Neuronal stem cell (in vitro differentiated cells): ENCODE measurements around the gene DUSP10.

ENCODE experiments used
- DNase-seq: peaks from one replicate; pipeline ENCODE4 v3.0.0-alpha.2; 2013; ENCODE audit warnings: low spot score
- H2AFZ ChIP-seq: one replicate; pipeline ENCODE4 v1.6.1; 2013; ENCODE audit warnings: mild to moderate bottlenecking, low read length, inconsistent platforms
- H2AK5ac ChIP-seq: 2 replicates; pipeline ENCODE4 v1.6.1; 2013; ENCODE audit warnings: low read depth, mild to moderate bottlenecking, inconsistent platforms, low read length, moderate library complexity, mixed read lengths
- H2BK120ac ChIP-seq: 2 replicates; pipeline ENCODE4 v1.6.1; 2013; ENCODE audit warnings: low read depth, mild to moderate bottlenecking, inconsistent platforms, low read length, moderate library complexity, mixed read lengths
- H2BK12ac ChIP-seq: one replicate; pipeline ENCODE4 v1.6.1; 2013; ENCODE audit warnings: low read length, inconsistent platforms
- H2BK15ac ChIP-seq: 2 replicates; pipeline ENCODE4 v1.6.1; 2013; ENCODE audit warnings: mild to moderate bottlenecking, low read length, inconsistent platforms, mixed read lengths
- H2BK5ac ChIP-seq: one replicate; pipeline ENCODE4 v1.6.1; 2013; ENCODE audit warnings: inconsistent platforms, mild to moderate bottlenecking, low read length, moderate library complexity
- H3K14ac ChIP-seq: one replicate; pipeline ENCODE4 v1.6.1; 2013; ENCODE audit warnings: low read length, inconsistent platforms
- H3K18ac ChIP-seq: 2 replicates; pipeline ENCODE4 v1.6.1; 2013; ENCODE audit warnings: low read length, inconsistent platforms
- H3K23ac ChIP-seq: 2 replicates; pipeline ENCODE4 v1.6.1; 2013; ENCODE audit warnings: low read depth, mild to moderate bottlenecking, mixed read lengths, low read length, inconsistent platforms; ENCODE audit not compliant: poor library complexity
- H3K27ac ChIP-seq: replicated peaks from 3 replicates; pipeline ENCODE4 v1.5.1; 2013; ENCODE audit warnings: low read length, inconsistent platforms
- H3K27me3 ChIP-seq, 3 experiments: 2 replicates each; pipeline ENCODE4 v1.6.1; 2013; ENCODE audit warnings: low read length in 3 of 3, mild to moderate bottlenecking in 2 of 3, inconsistent platforms in 1 of 3, low read depth in 1 of 3, mixed read lengths in 1 of 3, moderate library complexity in 1 of 3; ENCODE audit not compliant: control insufficient read depth in 3 of 3, insufficient read depth in 3 of 3
- H3K36me3 ChIP-seq, 2 donors: replicated peaks in 1 of 2; 2 replicates each; pipeline ENCODE4 v1.6.1; 2013; ENCODE audit warnings: low read length in 2 of 2; ENCODE audit not compliant: control insufficient read depth in 2 of 2, insufficient read depth in 2 of 2
- H3K4ac ChIP-seq: 2 replicates; pipeline ENCODE4 v1.6.1; 2013; ENCODE audit warnings: inconsistent platforms, mild to moderate bottlenecking, low read length, moderate library complexity
- H3K4me1 ChIP-seq, 2 donors: 1 replicate in 1 of 2; 2 replicates in 1 of 2; pipeline ENCODE4 v1.6.1; 2013; ENCODE audit warnings: low read length in 2 of 2, low read depth in 1 of 2; ENCODE audit not compliant: control insufficient read depth in 2 of 2, insufficient read depth in 1 of 2
- H3K4me2 ChIP-seq: one replicate; pipeline ENCODE4 v1.6.1; 2013; ENCODE audit warnings: mild to moderate bottlenecking, low read length, inconsistent platforms; ENCODE audit not compliant: insufficient read depth, poor library complexity, severe bottlenecking
- H3K4me3 ChIP-seq, 2 donors: 2 replicates each; pipeline ENCODE4 v1.5.1; 2013; ENCODE audit warnings: low read length in 2 of 2, mild to moderate bottlenecking in 2 of 2, inconsistent platforms in 1 of 2, moderate library complexity in 1 of 2
- H3K79me1 ChIP-seq: one replicate; pipeline ENCODE4 v1.6.1; 2013; ENCODE audit warnings: low read depth, mild to moderate bottlenecking, inconsistent platforms, low read length, moderate library complexity
- H3K9ac ChIP-seq: one replicate; pipeline ENCODE4 v1.6.1; 2013; ENCODE audit warnings: mild to moderate bottlenecking, low read depth, low read length, inconsistent platforms; ENCODE audit not compliant: poor library complexity
- H3K9me3 ChIP-seq, 2 donors: replicated peaks in 1 of 2; 2 replicates each; pipeline versions ENCODE3 to v1.6.1; 2013; ENCODE audit warnings: low read length in 2 of 2, mild to moderate bottlenecking in 2 of 2, inconsistent platforms in 1 of 2, low read depth in 1 of 2, mixed read lengths in 1 of 2, moderate library complexity in 1 of 2; ENCODE audit not compliant: control insufficient read depth in 2 of 2, insufficient read depth in 1 of 2
- H4K8ac ChIP-seq: one replicate; pipeline ENCODE4 v1.6.1; 2013; ENCODE audit warnings: low read depth, mild to moderate bottlenecking, inconsistent platforms, low read length, moderate library complexity
- H4K91ac ChIP-seq: one replicate; pipeline ENCODE4 v1.6.1; 2013; ENCODE audit warnings: low read length, low read depth, mild to moderate bottlenecking, inconsistent platforms; ENCODE audit not compliant: poor library complexity
- WGBS, 2 donors: extraction: QIAGEN DNeasy Blood & Tissue Kit; methylation state at CpG; one replicate each; pipeline ENCODE4 v1.1.7; 2013; ENCODE audit warnings: missing lambda C conversion rate in 2 of 2, mixed read lengths in 1 of 2; ENCODE audit not compliant: insufficient read length in 2 of 2, insufficient replicate concordance in 1 of 2; ENCODE audit errors: extremely low coverage in 2 of 2; 5-methylcytosine and 5-hydroxymethylcytosine counted together

Gene DUSP10

GRCh38 chr1:221680085-221680484 is 61.8 kb downstream of the DUSP10 start:
- Histone ChIP-seq H2BK12ac (no peak overlapping the region), H3K36me3 (no peaks in the 10 kb centered on the region), H3K14ac (no peak overlapping the region), H3K4me1 (no peaks in the 10 kb centered on the region), H3K79me1 (no peaks in the 10 kb centered on the region), H3K4me2 (no peak overlapping the region), H3K18ac (no peak overlapping the region), H2AK5ac (no peak overlapping the region), H3K9me3 (no peaks in the 10 kb centered on the region), H3K4me3 (no peak overlapping the region), H3K27me3 (no peaks in the 10 kb centered on the region), H3K27ac (no peak overlapping the region), H2AFZ (no peak overlapping the region), H2BK5ac (no peak overlapping the region), H4K91ac (no peak overlapping the region), H3K9ac (no peak overlapping the region), H3K4ac (no peak overlapping the region), H4K8ac (no peak overlapping the region), H2BK120ac (no peak overlapping the region), H2BK15ac (no peak overlapping the region), H3K23ac (no peak overlapping the region)
- WGBS, 2 donors = no CpG with 5 or more reads among the region's 2 CpGs
- DNase-seq = no peak

- H2AFZ ChIP-seq = no peak overlapping the region
- H2BK120ac ChIP-seq = no peak overlapping the region
- H3K23ac ChIP-seq = no peak overlapping the region
- H3K4ac ChIP-seq = no peak overlapping the region
- no peak overlapping the region for H3K9ac ChIP-seq
- no peak overlapping the region for H2BK15ac ChIP-seq
- no peak overlapping the region for H2BK12ac ChIP-seq
- H2AK5ac ChIP-seq = no peak overlapping the region
- no peak overlapping the region for H3K27ac ChIP-seq
- DNase-seq = no peak
- H3K27me3 ChIP-seq = no peaks in the 10 kb centered on the region
- no peak overlapping the region for H4K8ac ChIP-seq
- H3K4me2 ChIP-seq = no peak overlapping the region
- H3K79me1 ChIP-seq = no peaks in the 10 kb centered on the region
- H3K4me3 ChIP-seq = no peak overlapping the region
- no peak overlapping the region for H4K91ac ChIP-seq
- no peaks in the 10 kb centered on the region for H3K4me1 ChIP-seq
- no peaks in the 10 kb centered on the region for H3K36me3 ChIP-seq
- H3K14ac ChIP-seq = no peak overlapping the region
- no peak overlapping the region for H3K18ac ChIP-seq
- no peaks in the 10 kb centered on the region for H3K9me3 ChIP-seq
- H2BK5ac ChIP-seq = no peak overlapping the region
- WGBS, 2 donors = no CpG with 5 or more reads among the region's 1 CpG
These were observed 63.9 kb downstream of the DUSP10 start for GRCh38 chr1:221678014-221678413.

GRCh38 chr1:221675880-221676800 is 65.7 kb downstream of the DUSP10 start:
- H4K91ac ChIP-seq = no peak overlapping the region
- no peak overlapping the region for H3K9ac ChIP-seq
- H3K4ac ChIP-seq = no peak overlapping the region
- H3K23ac ChIP-seq = no peak overlapping the region
- no peaks in the 10 kb centered on the region for H3K4me1 ChIP-seq
- H3K4me3 ChIP-seq = no peak overlapping the region
- H2BK5ac ChIP-seq = no peak overlapping the region
- no peak overlapping the region for H2BK12ac ChIP-seq
- H3K36me3 ChIP-seq = no peaks in the 10 kb centered on the region
- H3K14ac ChIP-seq = no peak overlapping the region
- no peak overlapping the region for H3K18ac ChIP-seq
- H3K4me2 ChIP-seq = no peak overlapping the region
- no peaks in the 10 kb centered on the region for H3K79me1 ChIP-seq
- no peak overlapping the region for H2BK120ac ChIP-seq
- no peak for DNase-seq
- H3K27ac ChIP-seq = no peak overlapping the region
- WGBS, 2 donors = no CpG with 5 or more reads among the region's 5 CpGs
- H2AK5ac ChIP-seq = no peak overlapping the region
- no peak overlapping the region for H2AFZ ChIP-seq
- no peak overlapping the region for H4K8ac ChIP-seq
- no peaks in the 10 kb centered on the region for H3K27me3 ChIP-seq
- H2BK15ac ChIP-seq = no peak overlapping the region
- H3K9me3 ChIP-seq = no peaks in the 10 kb centered on the region

GRCh38 chr1:221672965-221673364 is 68.9 kb downstream of the DUSP10 start:
- no peak overlapping the region for H3K14ac ChIP-seq
- H4K8ac ChIP-seq = no peak overlapping the region
- H3K27ac ChIP-seq = no peak overlapping the region
- no peaks in the 10 kb centered on the region for H3K36me3 ChIP-seq
- no peak overlapping the region for H2BK120ac ChIP-seq
- no peak overlapping the region for H2AK5ac ChIP-seq
- no peak overlapping the region for H2BK5ac ChIP-seq
- no peak overlapping the region for H3K4me2 ChIP-seq
- no peaks in the 10 kb centered on the region for H3K79me1 ChIP-seq
- no peaks in the 10 kb centered on the region for H3K4me1 ChIP-seq
- H2BK12ac ChIP-seq = no peak overlapping the region
- DNase-seq = no peak
- H3K9me3 ChIP-seq = no peaks in the 10 kb centered on the region
- H3K27me3 ChIP-seq = no peaks in the 10 kb centered on the region
- no peak overlapping the region for H2BK15ac ChIP-seq
- H3K9ac ChIP-seq = no peak overlapping the region
- no peak overlapping the region for H3K4me3 ChIP-seq
- H4K91ac ChIP-seq = no peak overlapping the region
- no peak overlapping the region for H2AFZ ChIP-seq
- no peak overlapping the region for H3K23ac ChIP-seq
- H3K18ac ChIP-seq = no peak overlapping the region
- no CpG with 5 or more reads among the region's 3 CpGs for WGBS, 2 donors
- H3K4ac ChIP-seq = no peak overlapping the region
